GM12874 (cell line): Measurements from ENCODE around the gene FBN1.

Experiments
- TF ChIP-seq, protein P1 (sequence below): IDR thresholded peaks from 2 replicates; pipeline ENCODE4 v1.5.1; 2011; ENCODE audit warnings: low read depth, mild to moderate bottlenecking, control low read depth, low read length, moderate library complexity; ENCODE audit not compliant: insufficient read depth

Gene FBN1

DNA sequence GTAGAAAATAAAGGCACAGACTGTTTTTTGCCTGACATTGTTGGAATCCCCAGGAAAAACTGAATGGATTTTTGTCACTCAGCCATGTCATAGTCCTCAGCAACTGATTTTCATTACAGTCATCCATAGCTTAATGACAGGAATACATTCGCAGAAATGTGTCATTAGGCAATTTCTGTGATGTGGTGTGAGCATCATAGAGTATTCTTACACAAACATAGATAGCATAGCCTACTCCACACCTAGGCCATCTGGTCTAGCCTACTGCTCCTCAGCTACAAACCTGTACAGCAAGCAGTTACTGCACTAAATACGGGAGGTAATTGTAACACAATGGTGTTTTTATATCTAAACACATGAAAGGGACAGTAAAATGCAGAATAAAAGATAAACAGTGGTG is 34.4 kb upstream of the FBN1 start:
- TF ChIP-seq, protein P1, sequence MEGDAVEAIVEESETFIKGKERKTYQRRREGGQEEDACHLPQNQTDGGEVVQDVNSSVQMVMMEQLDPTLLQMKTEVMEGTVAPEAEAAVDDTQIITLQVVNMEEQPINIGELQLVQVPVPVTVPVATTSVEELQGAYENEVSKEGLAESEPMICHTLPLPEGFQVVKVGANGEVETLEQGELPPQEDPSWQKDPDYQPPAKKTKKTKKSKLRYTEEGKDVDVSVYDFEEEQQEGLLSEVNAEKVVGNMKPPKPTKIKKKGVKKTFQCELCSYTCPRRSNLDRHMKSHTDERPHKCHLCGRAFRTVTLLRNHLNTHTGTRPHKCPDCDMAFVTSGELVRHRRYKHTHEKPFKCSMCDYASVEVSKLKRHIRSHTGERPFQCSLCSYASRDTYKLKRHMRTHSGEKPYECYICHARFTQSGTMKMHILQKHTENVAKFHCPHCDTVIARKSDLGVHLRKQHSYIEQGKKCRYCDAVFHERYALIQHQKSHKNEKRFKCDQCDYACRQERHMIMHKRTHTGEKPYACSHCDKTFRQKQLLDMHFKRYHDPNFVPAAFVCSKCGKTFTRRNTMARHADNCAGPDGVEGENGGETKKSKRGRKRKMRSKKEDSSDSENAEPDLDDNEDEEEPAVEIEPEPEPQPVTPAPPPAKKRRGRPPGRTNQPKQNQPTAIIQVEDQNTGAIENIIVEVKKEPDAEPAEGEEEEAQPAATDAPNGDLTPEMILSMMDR, result no peak

DNA sequence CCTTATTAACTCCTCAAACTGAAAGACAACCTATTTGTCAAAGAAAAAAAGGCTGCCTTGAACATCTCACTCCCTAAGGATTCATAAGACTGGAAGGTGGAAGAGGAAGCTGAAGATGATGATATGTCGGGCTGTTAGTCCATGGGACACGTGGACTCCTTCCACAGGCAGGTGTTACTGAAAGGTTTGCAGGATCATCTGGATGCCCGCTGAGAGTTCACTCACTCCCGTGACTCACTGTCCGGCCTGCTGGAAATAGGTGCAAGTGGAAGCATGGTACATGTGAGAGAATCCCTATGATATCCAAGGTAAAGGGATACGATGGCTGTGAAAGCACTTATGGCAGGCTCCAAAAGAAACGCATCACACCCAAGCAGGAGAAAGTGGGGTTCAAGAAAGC is 33.3 kb upstream of the FBN1 start:
- TF ChIP-seq, protein P1, result no peak

DNA sequence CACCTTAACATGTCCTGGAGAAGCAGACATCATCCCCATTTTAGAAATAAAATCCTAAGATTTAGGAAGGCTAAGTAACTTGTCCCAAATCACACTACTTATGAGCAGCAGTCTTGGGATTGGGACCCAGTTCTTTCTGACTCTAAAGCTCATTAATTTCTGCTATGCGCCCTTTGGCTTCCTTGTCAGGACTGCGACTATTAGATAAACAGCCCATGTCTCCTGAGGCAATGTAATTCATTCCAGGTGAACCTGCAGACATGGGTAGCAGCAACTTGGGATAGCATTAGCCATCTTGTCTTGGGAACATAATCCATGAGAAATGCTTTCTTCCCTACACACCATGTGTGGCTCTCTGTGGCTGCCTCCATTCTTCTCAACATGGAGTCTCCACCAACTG is 32.3 kb upstream of the FBN1 start:
- TF ChIP-seq, protein P1, result no peak

DNA sequence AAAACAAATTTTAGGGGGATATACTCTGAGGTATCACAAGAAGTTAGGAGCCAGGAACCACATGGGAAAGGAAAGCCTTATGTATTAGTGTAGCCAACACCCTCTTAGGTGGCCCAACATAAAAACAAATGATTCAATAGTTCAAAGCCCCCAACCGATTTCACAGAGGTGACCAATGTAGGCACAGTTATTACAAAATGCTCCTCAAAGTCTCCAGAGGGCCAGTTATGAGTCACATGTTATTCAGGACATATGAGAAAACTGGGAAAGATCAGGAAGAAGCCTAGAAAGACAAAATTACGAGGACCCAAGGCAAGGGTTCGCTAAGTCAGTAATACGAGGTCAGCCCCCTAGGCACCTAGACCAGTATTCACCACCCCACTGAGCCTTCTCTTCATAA is 29.9 kb upstream of the FBN1 start:
- TF ChIP-seq, protein P1, result no peak

DNA sequence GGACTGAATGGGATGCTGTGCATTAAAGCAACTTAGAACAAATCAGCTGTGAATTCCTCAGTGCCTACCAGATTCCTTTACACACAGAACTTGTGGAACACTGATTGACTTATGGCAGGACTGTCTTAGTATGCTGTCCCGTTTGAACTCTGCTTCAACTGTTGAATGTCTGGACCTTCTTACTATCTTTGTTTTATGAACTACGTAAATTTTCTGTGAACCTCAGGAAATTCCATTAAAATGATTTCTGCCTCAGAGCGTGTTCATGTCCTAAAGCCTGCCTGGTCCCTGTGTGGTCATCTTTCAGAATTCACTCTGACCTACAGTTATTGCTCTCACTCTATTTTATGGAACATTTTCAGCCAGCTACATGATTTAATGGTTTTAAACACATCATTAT is 29.4 kb upstream of the FBN1 start:
- TF ChIP-seq, protein P1, result no peak

DNA sequence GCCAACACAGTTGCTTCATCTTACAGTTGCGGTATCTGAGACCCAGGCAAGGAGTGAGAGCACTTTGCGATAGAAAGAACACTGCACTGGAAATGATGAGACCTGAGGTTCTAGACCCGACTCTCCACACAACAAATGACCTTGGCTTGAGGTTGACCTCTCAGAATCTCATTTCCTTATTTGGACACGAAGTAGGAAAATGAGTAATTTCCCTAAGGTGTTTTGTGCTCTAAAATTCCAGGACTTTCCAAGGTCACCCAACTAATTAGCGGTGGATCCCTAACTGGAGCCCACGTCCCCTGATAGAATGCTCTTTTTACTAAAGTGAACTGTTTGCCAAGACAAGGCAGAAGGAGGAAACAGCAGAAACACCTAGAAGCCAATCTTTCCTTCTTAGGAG is 26.7 kb upstream of the FBN1 start:
- TF ChIP-seq, protein P1, result no peak

DNA sequence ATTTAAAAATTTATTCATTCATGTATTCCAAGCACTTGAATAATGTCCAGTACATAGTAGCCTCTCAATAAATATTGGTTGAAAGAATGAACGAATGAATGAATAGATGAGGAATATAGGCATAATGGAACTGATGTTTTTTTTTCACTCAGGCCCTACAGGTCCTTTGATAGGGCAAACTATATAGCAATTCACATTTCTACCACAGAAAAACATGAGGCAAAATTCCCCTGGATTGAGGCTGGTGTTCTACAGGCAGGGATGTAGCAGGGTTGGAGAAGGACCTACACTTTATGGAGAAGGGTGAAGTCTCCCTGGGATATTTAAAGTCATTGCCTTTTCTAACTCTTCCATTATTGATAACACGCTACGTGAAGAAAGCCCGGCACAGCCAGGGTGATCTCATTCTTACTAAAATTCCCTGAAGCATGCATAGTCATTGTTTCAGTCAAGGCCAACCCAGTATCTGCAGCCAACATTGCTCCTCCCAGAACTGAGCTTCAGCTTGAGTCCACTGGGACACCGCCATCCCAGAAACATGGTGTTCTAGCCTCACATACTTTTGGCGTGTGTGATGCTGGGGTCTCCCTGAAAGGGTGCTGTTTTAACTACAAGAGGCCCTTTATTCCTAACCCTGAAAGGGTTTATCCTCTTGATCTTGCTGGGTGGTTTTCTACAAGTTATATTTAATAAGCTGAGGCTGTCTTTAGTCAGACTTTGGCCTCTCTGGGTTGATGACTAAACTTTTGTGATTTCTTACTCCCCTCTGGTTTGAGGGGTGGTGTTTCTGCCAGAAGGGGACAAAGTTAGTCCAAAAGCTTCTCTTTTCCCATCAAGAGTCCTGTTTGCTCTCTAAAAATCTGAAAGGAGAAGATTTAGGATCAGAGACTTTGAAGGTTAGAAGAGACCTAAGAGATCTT is 25.9 kb upstream of the FBN1 start:
- TF ChIP-seq, protein P1, result no peak
